8988T (cell line): ENCODE data around the gene SYNGR1.
"Not testable (repeated sequence)": the region's sequence is repeated elsewhere in the genome, so short reads cannot be mapped to it uniquely, and the experiment has no call there.

Source experiments
- DNase-seq: peaks from one replicate; pipeline ENCODE4 v3.0.0; 2011

Gene SYNGR1

GRCh38 chr22:39351689-39352214 is 2.0 kb downstream of the SYNGR1 start:
- DNase-seq = peak; percentile 14

- no peak for DNase-seq
Observed at GRCh38 chr22:39352306-39352891, 2.6 kb downstream of the SYNGR1 start.

DNA sequence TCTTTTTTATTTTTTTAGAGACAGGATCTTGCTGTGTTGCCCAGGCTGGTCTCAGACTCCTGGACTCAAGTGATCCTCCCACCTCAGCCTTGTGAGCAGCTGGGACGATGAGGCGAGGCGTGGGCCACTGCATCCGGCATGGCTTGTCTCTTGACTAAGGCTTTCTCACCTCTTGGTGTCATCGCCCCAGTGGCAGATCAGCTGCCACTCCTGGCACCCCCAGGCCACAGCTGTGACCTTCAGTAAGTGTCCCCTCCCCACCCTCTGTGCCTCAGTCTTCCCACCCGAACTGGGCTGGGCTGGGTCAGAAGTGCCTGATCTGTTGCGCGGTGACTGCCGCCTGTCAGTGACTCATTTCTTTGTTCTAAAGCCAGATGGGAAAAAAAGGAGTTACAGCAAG is 3.6 kb downstream of the SYNGR1 start:
- no peak for DNase-seq

DNA sequence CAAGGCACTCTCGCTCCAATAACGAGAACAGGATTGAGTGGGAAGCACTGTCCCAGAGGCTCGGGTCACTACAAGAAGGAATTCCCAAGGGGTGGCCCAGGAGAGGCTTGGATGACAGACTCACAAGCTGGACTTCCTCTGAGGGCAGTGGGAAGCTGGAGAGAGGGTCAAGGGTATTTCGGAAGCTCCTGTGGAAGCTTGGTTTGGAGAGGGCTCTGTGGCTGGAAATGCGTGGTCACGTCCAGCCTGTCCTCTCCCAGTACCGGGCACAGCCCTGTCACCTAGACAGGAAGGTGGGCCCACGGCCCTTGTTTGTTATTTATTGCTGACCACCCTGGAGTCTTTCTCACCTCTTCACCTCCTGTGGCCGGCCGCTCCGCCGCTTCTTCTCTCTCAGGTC is 5.3 kb downstream of the SYNGR1 start:
- no peak for DNase-seq

- DNase-seq = not testable (repeated sequence)
Observed at GRCh38 chr22:39355805-39356204, 6.0 kb downstream of the SYNGR1 start.

GRCh38 chr22:39356464-39356863 is 6.7 kb downstream of the SYNGR1 start:
- no peak for DNase-seq

GRCh38 chr22:39357110-39358108 is 7.6 kb downstream of the SYNGR1 start:
- not testable (repeated sequence) for DNase-seq

- not testable (repeated sequence) for DNase-seq
Observed at GRCh38 chr22:39358197-39358596, 8.4 kb downstream of the SYNGR1 start.

DNA sequence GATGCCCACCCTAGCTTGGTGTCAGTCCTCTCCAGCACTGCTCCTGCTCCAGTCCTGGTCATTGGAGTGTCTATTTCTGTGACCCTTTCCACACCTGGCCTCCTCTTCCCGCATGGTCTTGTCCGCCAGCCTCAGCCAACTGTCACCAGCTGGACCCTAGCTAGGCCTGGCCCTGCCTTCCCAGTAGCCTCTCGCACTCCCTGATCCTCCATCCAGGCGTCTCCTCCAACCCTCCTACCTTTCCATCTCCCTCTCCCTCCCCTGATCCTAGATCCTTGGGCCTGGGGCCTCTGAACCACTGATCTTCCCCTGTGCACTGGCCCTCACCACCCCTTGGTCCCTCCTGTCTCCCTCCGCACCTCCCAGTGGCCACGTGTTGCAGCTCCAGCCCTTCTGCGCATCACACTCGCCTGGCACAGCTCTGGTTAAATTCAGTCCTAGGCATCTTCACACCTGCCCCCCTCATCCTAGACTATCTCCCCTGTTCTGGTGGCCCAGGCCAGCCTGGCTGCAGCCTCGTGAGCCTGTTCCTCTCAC is 9.9 kb downstream of the SYNGR1 start:
- no peak for DNase-seq

DNA sequence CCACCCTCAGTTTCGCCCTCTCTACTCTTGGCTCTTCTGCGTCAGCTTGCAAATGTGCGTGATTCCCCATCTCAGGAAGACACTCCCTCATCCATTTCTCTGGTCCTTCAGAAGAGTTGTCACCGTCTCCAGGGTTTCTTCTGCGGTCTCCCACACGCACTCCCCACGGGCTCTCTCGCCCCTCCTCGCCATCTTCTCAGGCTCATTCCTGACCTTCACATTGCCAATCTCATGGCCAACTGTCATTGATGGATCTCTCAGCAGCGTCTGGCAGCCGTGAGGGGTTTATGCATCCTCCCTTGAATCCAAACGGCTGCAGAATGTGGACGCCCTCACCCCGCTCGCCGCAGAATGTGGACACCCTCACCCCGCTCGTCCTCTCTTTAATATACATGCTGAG is 10.5 kb downstream of the SYNGR1 start:
- no peak for DNase-seq

DNA sequence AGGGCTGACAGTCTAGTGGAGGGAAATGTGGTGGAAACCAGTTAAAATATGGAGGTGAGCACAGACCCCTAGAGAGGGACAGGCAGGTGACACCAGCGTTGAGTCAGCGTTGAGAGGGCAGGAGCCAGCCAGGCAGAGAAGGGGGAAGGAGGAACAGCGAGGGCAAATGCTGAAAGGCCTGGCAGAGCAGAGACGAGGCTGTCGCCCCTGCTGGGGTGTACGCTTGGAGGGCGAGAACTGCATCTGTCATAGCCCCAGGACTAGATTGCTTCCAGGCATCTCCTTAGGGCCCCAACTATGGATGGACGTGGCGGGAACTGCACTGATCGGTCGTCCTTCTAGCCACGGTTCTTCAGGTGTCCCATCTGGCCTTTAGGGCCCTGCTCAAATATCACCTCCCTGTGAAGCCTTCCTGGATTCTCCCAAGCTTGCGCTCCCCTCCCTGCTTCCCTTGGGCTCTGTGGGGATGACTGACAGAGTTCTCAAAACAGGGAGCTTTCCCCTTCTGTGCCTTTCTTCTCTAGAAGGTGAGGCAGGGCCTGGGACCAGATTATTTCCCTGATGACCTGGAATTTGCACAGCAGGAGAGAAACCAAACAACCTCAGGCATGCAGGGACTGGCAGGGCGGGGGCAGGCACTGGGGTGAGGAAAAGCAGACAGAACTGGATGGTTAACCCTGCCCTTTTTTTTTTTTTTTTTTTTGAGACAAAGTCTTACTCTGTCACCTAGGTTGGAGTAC is 11.1 kb downstream of the SYNGR1 start:
- no peak for DNase-seq

DNA sequence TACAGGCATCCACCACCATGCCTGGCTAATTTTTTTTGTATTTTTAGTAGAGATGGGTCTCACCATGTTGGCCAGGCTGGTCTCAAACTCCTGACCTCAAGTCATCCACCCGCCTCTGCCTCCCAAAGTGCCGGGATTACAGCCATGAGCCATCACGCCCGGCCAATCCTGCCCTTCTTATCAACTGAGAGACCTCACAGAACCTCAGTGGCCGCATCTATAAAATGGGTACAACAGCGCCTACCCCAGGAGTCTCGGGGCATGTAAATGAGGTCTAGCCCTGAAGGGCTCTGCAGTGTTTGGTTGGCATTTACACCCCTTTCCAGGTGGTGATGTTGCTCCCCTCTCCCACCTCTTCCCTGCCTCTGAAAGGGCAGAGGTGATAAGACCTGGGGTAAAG is 11.7 kb downstream of the SYNGR1 start:
- no peak for DNase-seq

GRCh38 chr22:39362271-39362670 is 12.5 kb downstream of the SYNGR1 start:
- DNase-seq = no peak

DNA sequence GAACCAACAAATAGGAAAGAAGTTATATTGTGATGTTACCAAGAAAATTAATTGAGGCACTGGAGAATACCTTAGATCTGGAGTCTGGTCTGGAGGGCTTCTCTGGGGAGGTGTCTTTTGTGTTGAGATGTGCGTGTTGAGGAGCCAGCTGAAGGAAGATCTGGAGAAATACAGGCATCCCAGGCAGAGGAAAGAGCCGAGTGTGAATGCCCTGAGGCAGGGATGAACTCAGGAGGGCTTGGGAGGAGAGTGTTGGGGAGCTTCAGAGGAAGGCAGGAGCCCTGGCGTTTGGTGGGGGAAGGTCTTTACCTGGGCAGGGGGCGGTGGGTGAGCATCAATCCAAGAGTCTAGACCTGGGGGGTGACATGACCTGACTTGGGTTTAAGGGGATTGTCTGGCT is 13.1 kb downstream of the SYNGR1 start:
- DNase-seq = no peak

DNA sequence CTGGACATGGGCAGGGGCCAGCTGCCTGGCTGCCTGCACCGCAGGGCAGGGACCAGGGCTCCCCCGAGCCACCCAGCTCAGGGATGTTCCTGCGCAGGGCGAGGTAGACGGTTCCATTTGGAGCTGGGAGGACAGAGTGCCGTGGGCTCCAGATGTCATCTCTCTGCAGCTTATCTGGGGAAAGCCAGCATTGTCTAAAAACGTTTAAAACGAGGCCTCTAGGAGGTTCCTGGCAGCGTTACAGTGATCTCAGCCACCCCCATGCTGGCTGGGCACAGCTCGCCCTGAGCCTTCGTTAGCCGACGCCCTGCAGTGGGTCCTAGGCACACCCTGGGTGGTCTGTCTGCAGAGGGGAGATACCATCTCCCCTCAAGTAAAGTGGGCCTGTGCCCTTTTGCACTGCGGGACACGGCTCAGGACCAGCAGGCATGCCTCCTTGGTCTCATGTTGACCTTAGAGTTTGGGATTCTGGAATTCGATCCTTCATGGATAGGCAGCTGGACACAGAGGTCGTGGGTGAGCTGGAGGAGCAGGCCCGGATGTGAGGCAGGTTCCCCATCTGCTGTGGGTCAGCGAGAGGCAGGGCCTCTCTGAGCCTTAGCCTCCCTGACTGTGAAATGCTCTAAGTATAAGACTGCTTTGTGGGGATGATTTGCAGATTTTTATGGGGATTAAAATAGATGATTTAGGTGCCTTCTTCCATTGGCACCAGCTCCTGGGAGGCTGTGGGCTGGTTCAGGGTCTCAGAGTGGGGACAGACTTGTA is 14.1 kb downstream of the SYNGR1 start:
- no peak for DNase-seq

GRCh38 chr22:39364714-39365491 is 15.1 kb downstream of the SYNGR1 start:
- no peak for DNase-seq

- DNase-seq = no peak
Observed at GRCh38 chr22:39365492-39365780, 15.6 kb downstream of the SYNGR1 start.

DNA sequence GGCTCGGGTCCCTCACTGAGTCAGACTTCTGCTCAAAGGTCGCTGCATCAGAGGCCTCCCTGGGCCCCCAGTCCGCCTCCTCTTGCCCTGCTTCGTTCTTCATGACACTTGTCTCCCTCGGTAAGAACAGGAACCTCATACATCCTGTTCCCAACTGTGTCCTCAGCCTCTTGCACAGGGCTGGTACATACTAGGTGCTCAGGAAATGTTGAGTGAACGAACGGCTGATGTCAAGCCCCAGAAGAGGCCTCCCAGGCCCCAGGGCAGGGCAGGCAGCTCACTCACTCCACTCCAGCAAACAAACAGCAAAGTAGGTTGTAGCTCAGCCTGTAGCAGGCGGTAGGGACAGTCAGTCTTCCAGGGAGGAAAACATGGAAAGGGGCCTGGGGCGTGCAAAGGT is 17.2 kb downstream of the SYNGR1 start:
- DNase-seq = no peak

DNA sequence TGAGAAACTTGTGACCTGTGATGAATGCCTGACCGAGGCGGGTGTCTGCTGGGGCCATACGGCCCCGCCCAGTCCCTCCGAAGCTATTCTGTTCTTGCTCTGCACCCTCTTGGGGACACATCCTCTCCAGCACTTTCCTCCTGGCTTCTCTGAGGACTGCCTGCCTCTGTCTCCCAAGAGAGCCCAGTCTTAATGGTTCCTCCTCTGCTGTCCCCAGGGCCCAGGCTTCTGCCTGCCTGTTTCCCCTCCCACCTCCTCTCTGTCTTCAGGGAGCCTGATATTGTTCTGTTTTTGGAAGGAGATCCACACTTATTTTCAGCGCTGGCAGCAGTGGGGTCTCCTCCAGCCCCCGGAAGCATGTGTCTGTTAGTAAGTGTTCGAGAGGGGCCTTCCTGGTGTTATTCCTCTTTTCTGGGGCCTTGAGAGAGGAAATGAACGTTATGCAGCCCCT is 18.7 kb downstream of the SYNGR1 start:
- DNase-seq = no peak

GRCh38 chr22:39369186-39369585 is 19.4 kb downstream of the SYNGR1 start:
- no peak for DNase-seq

DNA sequence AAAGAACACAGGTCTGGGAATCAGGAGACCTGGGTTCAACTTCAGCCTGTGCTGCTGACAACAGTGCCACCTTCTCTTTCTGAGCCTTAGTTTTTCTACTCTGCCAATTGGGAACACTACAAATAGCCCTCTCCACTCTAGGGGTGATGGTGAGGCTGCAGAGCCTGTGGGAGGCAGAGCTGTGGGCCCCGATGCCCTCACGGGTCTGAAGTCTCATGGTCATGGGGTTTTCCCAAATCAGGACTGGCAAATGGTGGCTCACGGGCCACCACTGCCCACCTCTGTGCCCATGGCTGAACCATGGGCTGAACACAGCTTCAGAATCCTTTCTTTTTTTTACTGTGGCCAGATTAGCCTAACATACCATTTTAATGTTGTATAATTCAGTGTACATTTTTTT is 19.8 kb downstream of the SYNGR1 start:
- no peak for DNase-seq

DNA sequence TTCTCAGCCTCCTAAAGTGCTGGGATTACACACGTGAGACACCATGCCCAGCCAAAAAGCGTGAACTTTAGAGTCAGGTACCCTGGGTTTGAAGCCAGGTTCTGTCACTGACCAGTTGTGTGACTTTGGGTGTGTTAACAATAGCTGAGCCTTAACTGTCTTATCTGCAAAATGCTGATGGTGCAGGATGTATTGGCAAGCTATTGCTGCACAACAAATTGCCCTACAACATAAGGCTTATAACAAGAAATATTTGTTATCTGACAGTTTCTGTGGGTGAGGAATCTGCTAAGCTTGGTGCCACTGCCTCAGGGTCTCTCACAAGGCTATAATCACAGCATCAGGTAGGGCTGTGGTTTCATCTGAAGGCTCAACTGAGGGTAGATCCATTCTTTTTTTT is 21.9 kb downstream of the SYNGR1 start:
- no peak for DNase-seq
